HG03108 (cell line): Measurements from ENCODE around the gene NIPBL.
"Not testable (repeated sequence)": the region's sequence is repeated elsewhere in the genome, so short reads cannot be mapped to it uniquely, and the experiment has no call there.

Experiments used
- ATAC-seq: cut with Tn5 transposase; IDR thresholded peaks from one replicate; pipeline ENCODE4 v1.9.1; 2021; ENCODE audit warnings: moderate library complexity; ENCODE audit not compliant: unreplicated experiment

The NIPBL gene, protein sequence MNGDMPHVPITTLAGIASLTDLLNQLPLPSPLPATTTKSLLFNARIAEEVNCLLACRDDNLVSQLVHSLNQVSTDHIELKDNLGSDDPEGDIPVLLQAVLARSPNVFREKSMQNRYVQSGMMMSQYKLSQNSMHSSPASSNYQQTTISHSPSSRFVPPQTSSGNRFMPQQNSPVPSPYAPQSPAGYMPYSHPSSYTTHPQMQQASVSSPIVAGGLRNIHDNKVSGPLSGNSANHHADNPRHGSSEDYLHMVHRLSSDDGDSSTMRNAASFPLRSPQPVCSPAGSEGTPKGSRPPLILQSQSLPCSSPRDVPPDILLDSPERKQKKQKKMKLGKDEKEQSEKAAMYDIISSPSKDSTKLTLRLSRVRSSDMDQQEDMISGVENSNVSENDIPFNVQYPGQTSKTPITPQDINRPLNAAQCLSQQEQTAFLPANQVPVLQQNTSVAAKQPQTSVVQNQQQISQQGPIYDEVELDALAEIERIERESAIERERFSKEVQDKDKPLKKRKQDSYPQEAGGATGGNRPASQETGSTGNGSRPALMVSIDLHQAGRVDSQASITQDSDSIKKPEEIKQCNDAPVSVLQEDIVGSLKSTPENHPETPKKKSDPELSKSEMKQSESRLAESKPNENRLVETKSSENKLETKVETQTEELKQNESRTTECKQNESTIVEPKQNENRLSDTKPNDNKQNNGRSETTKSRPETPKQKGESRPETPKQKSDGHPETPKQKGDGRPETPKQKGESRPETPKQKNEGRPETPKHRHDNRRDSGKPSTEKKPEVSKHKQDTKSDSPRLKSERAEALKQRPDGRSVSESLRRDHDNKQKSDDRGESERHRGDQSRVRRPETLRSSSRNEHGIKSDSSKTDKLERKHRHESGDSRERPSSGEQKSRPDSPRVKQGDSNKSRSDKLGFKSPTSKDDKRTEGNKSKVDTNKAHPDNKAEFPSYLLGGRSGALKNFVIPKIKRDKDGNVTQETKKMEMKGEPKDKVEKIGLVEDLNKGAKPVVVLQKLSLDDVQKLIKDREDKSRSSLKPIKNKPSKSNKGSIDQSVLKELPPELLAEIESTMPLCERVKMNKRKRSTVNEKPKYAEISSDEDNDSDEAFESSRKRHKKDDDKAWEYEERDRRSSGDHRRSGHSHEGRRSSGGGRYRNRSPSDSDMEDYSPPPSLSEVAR (N-terminal part only)

GRCh38 chr5:36876299-36876964 lies at the start of gene NIPBL:
NIPBL (plus strand) TSS chr5:36876769; CDS start chr5:36953697, 76,928 bp downstream.
- ATAC-seq = peak; percentile 63

DNA sequence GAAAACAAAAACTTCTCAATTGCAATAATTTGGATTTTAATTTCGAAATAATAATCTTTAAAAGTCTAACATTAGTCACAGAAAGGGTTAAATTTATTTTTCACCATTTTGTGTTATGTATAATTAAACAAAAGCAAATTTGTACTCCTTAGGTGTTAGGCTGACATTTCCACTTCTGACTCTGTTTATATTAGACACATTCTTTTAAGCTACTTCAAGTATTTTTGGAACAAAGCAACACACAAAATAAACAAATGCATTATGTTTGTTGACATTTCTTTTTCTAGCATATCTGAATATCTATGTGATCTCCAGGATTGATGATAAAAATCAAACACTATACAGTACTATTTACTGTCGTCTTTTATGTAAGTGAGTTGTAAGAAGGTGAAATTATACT lies 44.3 kb upstream of the NIPBL start:
- no peak for ATAC-seq

DNA sequence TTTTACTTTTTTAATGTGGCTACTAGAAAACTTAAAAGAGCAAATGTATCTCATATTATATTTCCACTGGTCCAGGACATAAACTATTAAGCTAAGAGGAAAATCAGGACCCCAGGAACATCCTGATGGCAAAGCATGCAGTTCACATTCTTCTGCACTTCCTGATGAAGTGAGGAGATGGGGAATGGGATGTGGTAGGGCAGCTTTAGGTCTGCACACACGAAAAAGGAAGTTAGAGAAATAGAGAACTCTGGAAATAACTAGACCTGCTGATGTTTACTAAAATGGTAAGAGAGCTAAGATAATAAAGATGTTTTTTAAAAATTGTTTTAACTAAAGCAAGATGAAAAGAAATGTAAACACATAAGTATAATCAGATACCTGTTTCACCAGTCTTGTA lies 39.7 kb upstream of the NIPBL start:
- ATAC-seq = no peak

GRCh38 chr5:36839489-36840476 lies 36.8 kb upstream of the NIPBL start:
- no peak for ATAC-seq

GRCh38 chr5:36841677-36842076 lies 34.9 kb upstream of the NIPBL start:
- no peak for ATAC-seq

DNA sequence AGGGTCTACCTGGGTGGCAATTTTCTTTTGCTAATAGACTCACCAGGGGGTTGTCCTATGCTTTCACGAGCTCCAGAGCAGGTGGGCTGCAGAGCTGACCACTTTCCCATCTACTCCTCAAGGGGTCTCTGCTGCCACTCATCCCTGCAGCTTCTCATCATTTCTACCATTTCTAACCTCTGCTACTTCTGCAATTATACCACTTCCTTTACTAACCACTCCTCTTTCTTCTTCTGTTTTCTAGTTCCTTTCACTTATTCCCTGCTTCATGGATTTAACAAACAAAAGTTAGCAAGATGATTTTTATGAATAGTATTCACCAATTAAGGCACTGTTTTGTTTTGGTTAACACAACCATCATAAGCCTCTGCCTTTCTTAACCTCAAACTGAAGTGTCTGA lies 34.5 kb upstream of the NIPBL start:
- no peak for ATAC-seq

- no peak for ATAC-seq
Measured at GRCh38 chr5:36844305-36844704, 32.3 kb upstream of the NIPBL start.

- ATAC-seq = not testable (repeated sequence)
Measured at GRCh38 chr5:36848545-36848944, 28.0 kb upstream of the NIPBL start.

GRCh38 chr5:36852903-36853302 lies 23.7 kb upstream of the NIPBL start:
- ATAC-seq = not testable (repeated sequence)

- no peak for ATAC-seq
Measured at GRCh38 chr5:36854402-36855140, 22.0 kb upstream of the NIPBL start.

DNA sequence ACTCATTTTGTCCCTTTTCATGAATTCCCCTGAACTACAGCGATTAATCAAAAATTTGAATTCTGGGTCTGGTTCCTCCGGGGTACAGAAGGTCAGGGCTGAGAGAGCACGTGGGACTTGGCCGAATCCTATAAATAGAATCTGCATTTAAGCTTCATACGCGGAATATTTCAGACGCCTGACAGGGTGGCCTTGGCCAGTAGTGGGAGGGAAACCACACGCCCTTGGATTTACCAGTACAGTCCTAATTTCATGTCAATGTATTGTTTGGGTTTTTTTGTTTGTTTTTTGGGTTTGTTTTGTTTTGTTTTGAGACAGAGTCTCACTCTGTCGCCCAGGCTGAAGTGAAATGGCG lies 21.5 kb upstream of the NIPBL start:
- ATAC-seq = no peak

GRCh38 chr5:36861871-36862270 lies 14.7 kb upstream of the NIPBL start:
- ATAC-seq = no peak

GRCh38 chr5:36870399-36871040 lies 6.0 kb upstream of the NIPBL start:
- peak; percentile 53 for ATAC-seq

- no peak for ATAC-seq
Measured at GRCh38 chr5:36874465-36874864, 2.1 kb upstream of the NIPBL start.

DNA sequence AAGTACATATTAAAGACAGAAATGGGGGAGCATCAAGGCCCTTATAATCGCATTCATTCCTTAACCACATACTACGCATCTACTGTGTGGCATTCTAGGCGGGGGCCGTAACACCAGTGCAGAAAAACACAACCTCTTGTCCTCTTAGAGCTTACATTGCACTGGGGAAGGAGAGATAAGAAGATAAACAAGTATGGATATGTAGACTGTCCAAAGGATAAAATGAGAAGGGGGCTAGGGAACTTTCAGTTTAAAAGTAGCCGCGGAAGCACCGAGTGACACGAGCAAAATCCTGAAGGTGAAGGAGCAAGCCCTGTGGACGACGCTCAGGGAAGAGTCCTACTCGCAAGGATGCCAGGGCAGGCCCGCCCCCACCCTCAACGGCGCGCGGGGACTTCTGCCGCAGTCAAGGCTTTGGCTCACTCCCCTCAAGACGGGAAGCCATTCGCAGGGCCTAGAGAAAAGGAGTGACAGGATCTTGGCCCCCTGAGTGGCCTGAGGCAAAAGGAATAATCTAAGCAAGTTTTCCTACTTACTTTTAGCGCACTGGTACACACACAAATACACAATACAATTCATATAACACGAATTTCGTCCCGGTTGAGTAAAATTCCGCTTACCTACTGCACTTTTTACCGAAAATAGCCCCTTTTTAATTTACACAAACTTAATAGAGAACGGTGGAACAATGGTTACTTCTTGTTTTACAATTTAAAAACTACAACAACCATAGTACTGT lies 1.3 kb upstream of the NIPBL start:
- no peak for ATAC-seq

DNA sequence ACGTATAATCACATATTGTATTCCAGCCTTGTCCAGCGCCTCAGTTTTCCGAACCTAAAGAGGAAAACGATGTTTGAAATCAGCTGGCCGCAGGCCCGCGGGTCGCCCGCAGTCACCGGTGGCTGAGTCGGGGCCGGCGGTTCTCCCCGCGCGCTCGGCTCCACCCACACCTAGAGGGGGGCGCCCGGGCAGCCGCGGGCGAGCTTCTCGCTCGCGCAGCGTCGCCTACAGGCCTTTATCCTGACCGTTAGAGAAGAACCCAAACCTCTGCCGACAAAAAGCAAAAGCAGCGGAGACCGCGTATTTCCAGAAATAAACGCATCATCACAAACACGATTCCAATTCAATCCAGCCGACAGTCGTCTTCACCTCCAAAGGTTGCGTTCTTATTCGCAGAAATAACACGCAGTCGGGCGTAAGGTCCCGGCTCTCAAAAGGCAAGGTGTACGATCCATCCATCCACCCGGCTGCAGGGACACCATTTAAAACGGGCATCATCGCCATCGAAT lies 725 bp upstream of the NIPBL start:
- peak; percentile 45 for ATAC-seq

DNA sequence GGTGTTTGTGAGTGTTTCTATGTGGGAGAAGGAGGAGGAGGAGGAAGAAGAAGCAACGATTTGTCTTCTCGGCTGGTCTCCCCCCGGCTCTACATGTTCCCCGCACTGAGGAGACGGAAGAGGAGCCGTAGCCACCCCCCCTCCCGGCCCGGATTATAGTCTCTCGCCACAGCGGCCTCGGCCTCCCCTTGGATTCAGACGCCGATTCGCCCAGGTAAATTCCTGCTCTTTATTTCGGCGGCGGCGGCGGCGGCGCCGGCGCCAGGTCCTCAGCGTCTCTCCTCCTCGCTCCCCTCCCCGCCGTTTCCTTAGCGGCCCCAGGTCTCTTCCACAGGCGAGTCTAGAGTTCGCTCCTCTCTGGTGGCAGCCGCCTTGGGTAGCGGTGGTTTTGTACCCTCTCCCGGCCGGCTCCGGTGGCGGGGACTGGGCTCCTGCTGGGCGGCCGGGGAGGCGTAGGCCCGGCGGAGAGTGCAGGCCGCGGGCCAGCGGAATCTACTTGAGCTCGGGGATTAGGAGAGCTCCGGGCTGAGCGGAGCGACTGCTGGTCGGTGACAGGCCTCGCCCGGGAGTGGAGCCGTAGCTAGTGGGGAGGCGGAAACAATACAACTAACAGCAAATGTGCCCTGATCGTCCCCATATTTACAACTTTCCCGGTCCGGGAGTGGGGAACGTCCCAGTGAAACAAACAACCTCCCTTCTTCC lies 547 bp downstream of the NIPBL start:
- ATAC-seq = no peak
